A549 (cell line): ENCODE results near the gene FRRS1L.

Source experiments
- CTCF ChIP-seq: fragments of >200 bp; sonication (Bioruptor Twin); formaldehyde crosslinking; IDR thresholded peaks from 3 replicates; pipeline ENCODE4 v1.5.1; 2016
- ELK1 ChIP-seq: fragments of 150-350 bp; IDR thresholded peaks from 2 replicates; pipeline ENCODE4 v1.6.1; 2014; ENCODE audit warnings: low read depth, mild to moderate bottlenecking, low read length
- EP300 ChIP-seq, 2 experiments: fragments of >200 bp; sonication (Bioruptor Twin); formaldehyde crosslinking; IDR thresholded peaks; 2 replicates in 1 of 2; 3 replicates in 1 of 2; pipeline ENCODE4 v1.6.1; 2016 to 2017
- FOXS1 ChIP-seq: fragments of 250-450 bp; sonication (Bioruptor Pico); IDR thresholded peaks from 2 replicates; pipeline ENCODE4 v1.5.0; 2020; ENCODE audit warnings: mild to moderate bottlenecking, moderate library complexity
- HDAC2 ChIP-seq: fragments of 200-600 bp; sonication (generic); IDR thresholded peaks from 2 replicates; pipeline ENCODE4 v1.6.1; 2016
- KDM1A ChIP-seq: fragments of 200-600 bp; sonication (generic); IDR thresholded peaks from 2 replicates; pipeline ENCODE4 v1.6.1; 2016; ENCODE audit warnings: low read depth, mild to moderate bottlenecking
- MAFK ChIP-seq: fragments of 450-650 bp; IDR thresholded peaks from 2 replicates; pipeline ENCODE4 v1.6.1; 2014; ENCODE audit not compliant: partially characterized antibody
- PBX3 ChIP-seq: IDR thresholded peaks from 2 replicates; pipeline ENCODE4 v1.6.1; 2012
- POLR2A ChIP-seq: IDR thresholded peaks from 2 replicates; pipeline ENCODE4 v1.6.1; 2012; ENCODE audit warnings: mild to moderate bottlenecking, low read length
- RCOR1 ChIP-seq: fragments of 150-350 bp; IDR thresholded peaks from 2 replicates; pipeline ENCODE4 v1.6.1; 2014; ENCODE audit warnings: antibody characterized with exemption, low read length, low read depth
- REST ChIP-seq: fragments of 200-600 bp; sonication (generic); IDR thresholded peaks from 2 replicates; pipeline ENCODE4 v1.6.1; 2016; ENCODE audit warnings: antibody characterized with exemption, mild to moderate bottlenecking, moderate library complexity
- USF2 ChIP-seq: fragments of 450-650 bp; IDR thresholded peaks from 2 replicates; pipeline ENCODE4 v1.6.1; 2014; ENCODE audit warnings: antibody characterized with exemption
- ZC3H11A ChIP-seq: fragments of 450-650 bp; IDR thresholded peaks from 2 replicates; pipeline ENCODE4 v1.6.1; 2014; ENCODE audit warnings: antibody characterized with exemption, mild to moderate bottlenecking

- TF ChIP-seq CTCF (no peak), MAFK (no peak), POLR2A (no peak), REST (no peak), HDAC2 (no peak), PBX3 (no peak), KDM1A (no peak), FOXS1 (CRISPR knock-in tag) (no peak), EP300 (IDR thresholded peaks at IDR 0.05) (no peak), USF2 (no peak), ELK1 (no peak), ZC3H11A (no peak), RCOR1 (no peak)
Observed at GRCh38 chr9:109113254-109113653, 53.8 kb downstream of the FRRS1L start.
